Uterus (tissue), 4 donors: ENCODE measurements around the gene JARID2. TPM values are rescaled to one million over a fixed set of nuclear protein-coding genes. Genes with fewer than 3 reads are reported as not detected.
"Not testable (repeated sequence)": the region's sequence is repeated elsewhere in the genome, so short reads cannot be mapped to it uniquely, and the experiment has no call there.

Experiments used
- DNase-seq, 2 donors: peaks; one replicate each; pipeline ENCODE4 v3.0.0-alpha.2; 2019 to 2020
- H3K27ac ChIP-seq, 2 donors: fragments of 200-600 bp; sonication (generic); 1 replicate in 1 of 2; 2 replicates in 1 of 2; pipeline ENCODE4 v1.5.1; 2016 to 2018
- H3K27me3 ChIP-seq, 2 donors: fragments of 200-600 bp; sonication (generic); one replicate each; pipeline ENCODE4 v1.5.1; 2018 to 2019; ENCODE audit warnings: control low read depth in 1 of 2
- H3K36me3 ChIP-seq, 2 donors: fragments of 200-600 bp; sonication (generic); one replicate each; pipeline ENCODE4 v1.5.1; 2019; ENCODE audit warnings: control low read depth in 1 of 2
- H3K4me1 ChIP-seq, 2 donors: fragments of 200-600 bp; sonication (generic); one replicate each; pipeline ENCODE4 v1.5.1; 2018 to 2019; ENCODE audit warnings: control low read depth in 1 of 2
- H3K4me3 ChIP-seq, 2 donors: fragments of 200-600 bp; sonication (generic); 1 replicate in 1 of 2; 2 replicates in 1 of 2; pipeline ENCODE4 v1.5.1; 2018 to 2019; ENCODE audit warnings: mild to moderate bottlenecking in 1 of 2
- H3K9me3 ChIP-seq, 2 donors: fragments of 200-600 bp; sonication (generic); one replicate each; pipeline ENCODE4 v1.5.1; 2019; ENCODE audit warnings: control low read depth in 1 of 2
- CTCF ChIP-seq, 4 experiments: fragments of 200-600 bp in 2 of 4; fragments of 450-650 bp in 2 of 4; sonication (generic) in 2 of 4; IDR thresholded peaks; one replicate each; pipeline ENCODE4 v1.5.1; 2016 to 2019; ENCODE audit warnings: antibody characterized with exemption in 4 of 4, mild to moderate bottlenecking in 2 of 4, moderate library complexity in 1 of 4
- POLR2A ChIP-seq, 2 donors: fragments of 450-650 bp; IDR thresholded peaks; one replicate each; pipeline ENCODE4 v1.6.1; 2016; ENCODE audit warnings: antibody characterized with exemption in 2 of 2, mild to moderate bottlenecking in 1 of 2, moderate library complexity in 1 of 2
- intact Hi-C: fragments of 100-400 bp; cut with DNase I; formaldehyde crosslinking; loops from one replicate; pipeline ENCODE4 v1.15.1; 2023; ENCODE audit warnings: low total_unique reads
- total RNA-seq, 4 donors: library from RNA; depleted of rRNA in 3 of 4; stranded (reverse); fragments of >200 nt in 3 of 4; gene quantifications; one replicate each; pipeline versions ENCODE4 v1.1.0 to v1.2.4, GENCODE V29; 2014 to 2023
- donor health status: DM: yes; HTN: yes; CAD: no.

JARID2 gene
- total RNA-seq, 4 donors from 2014 or later: 2.6 to 15.8 (median 8.0) TPM

- TF ChIP-seq POLR2A (IDR thresholded peaks at IDR 0.05): no peak
- TF ChIP-seq CTCF (IDR thresholded peaks at IDR 0.05): no peak
- intact Hi-C loops: no loop called here
- no peak for DNase-seq
- Histone ChIP-seq H3K4me3 (no peak overlapping the region), H3K27ac (no peak overlapping the region), H3K4me1 (no peaks in the 10 kb centered on the region), H3K27me3 (no peaks in the 10 kb centered on the region), H3K36me3 (no peaks in the 10 kb centered on the region), H3K9me3 (no peaks in the 10 kb centered on the region)
These were observed 167.8 kb downstream of the JARID2 start for GRCh38 chr6:15413466-15414234.

- TF ChIP-seq CTCF (IDR thresholded peaks at IDR 0.05) (no peak), POLR2A (IDR thresholded peaks at IDR 0.05) (no peak)
- Histone ChIP-seq H3K27me3 (no peaks in the 10 kb centered on the region), H3K4me3 (no peak overlapping the region), H3K27ac (no peak overlapping the region), H3K36me3 (no peaks in the 10 kb centered on the region), H3K9me3 (no peaks in the 10 kb centered on the region), H3K4me1 (no peaks in the 10 kb centered on the region)
- intact Hi-C loops: no loop called here
- DNase-seq: no peak
These were observed 168.4 kb downstream of the JARID2 start for GRCh38 chr6:15414235-15414612.

DNA sequence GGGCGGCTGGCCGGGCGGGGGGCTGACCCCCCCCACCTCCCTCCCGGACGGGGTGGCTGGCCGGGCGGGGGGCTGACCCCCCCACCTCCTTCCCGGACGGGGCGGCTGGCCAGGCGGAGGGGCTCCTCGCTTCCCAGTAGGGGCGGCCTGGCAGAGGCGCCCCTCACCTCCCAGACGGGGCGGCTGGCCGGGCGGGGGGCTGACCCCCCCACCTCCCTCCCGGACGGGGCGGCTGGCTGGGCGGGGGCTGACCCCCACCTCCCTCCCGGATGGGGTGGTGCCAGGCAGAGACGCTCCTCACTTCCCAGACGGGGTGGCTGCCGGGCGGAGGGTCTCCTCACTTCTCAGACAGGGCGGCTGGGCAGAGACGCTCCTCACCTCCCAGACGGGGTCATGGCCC is 169.8 kb downstream of the JARID2 start:
- H3K27me3 ChIP-seq: not testable (repeated sequence)

DNA sequence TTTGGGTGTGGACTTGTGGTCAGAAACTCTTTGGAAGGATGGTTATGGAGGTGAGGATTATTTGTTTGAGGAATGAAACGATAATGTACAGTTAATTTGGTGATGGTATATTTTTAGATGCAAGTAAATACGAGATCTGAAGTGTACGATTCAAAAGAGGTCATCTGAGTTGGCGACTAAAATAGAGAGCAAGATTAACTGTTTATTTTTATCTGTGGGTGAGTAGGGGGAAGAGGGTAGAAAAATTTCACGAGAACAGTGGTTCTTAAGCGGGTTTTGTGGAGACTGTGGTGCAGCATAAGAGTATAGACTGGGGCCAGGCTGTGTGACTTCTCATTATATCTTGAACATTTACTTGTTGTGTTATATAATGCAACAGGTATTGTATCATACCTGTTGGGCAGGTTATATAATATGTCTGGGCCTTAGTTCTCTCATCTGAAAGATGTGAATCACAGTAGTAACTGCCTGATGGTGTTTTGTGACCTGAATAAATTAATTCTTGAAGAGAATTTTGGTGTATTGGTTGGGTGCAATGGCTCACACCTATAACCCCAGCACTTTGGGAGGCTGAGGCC is 171.2 kb downstream of the JARID2 start:
- Histone ChIP-seq H3K4me1 (no peaks in the 10 kb centered on the region), H3K36me3 (no peaks in the 10 kb centered on the region), H3K4me3 (no peak overlapping the region), H3K9me3 (peaks cover 0 to 8% of the 10 kb centered on the region in 2 donors), H3K27me3 (no peaks in the 10 kb centered on the region), H3K27ac (no peak overlapping the region)
- no peak for TF ChIP-seq CTCF (IDR thresholded peaks at IDR 0.05)
- no peak for TF ChIP-seq POLR2A (IDR thresholded peaks at IDR 0.05)
- intact Hi-C loops: no loop called here
- DNase-seq: no peak

More for the DNA sequence above, 169.8 kb downstream of the JARID2 start:
- H3K4me1 ChIP-seq, H3K9me3 ChIP-seq, H3K36me3 ChIP-seq, DNase-seq, H3K4me3 ChIP-seq, H3K27ac ChIP-seq, intact Hi-C loops: not testable (repeated sequence)

- intact Hi-C loops: no loop called here
- H3K27me3 ChIP-seq: no peaks in the 10 kb centered on the region
- TF ChIP-seq POLR2A (IDR thresholded peaks at IDR 0.05): no peak
- TF ChIP-seq CTCF (IDR thresholded peaks at IDR 0.05): no peak
- H3K9me3 ChIP-seq: peaks cover 0 to 8% of the 10 kb centered on the region in 2 donors
- H3K4me1 ChIP-seq: no peaks in the 10 kb centered on the region
- DNase-seq: no peak
- H3K4me3 ChIP-seq: no peak overlapping the region
- no peak overlapping the region for H3K27ac ChIP-seq
- H3K36me3 ChIP-seq: no peaks in the 10 kb centered on the region
These were observed 171.9 kb downstream of the JARID2 start for GRCh38 chr6:15417811-15418210.
